Left cardiac atrium (tissue), 2 donors: ENCODE measurements around the gene PACS1. TPM values are rescaled to one million over a fixed set of nuclear protein-coding genes. Genes with fewer than 3 reads are reported as not detected.

Source experiments
- total RNA-seq, 2 donors: library from RNA; stranded (reverse); fragmentation: NEBNext Ultra II Directional; extraction: Animal tissue kit (Norgen Biotek cat#: 25700); gene quantifications; one replicate each; pipeline ENCODE4 v1.2.1, GENCODE V29; 2021
- donor health status: DM: no; HTN: yes; CAD: no; lungs with severe emphysema.
- donor health status: DM: yes; HTN: yes; CAD: no.

PACS1 gene
- total RNA-seq, 2 donors from 2014 or later, result 51.6 to 74.4 TPM

Other genes starting within 250 kb of the PACS1 start
- gene SNX32, start 236.3 kb upstream of the PACS1 start, total RNA-seq, result not detected
- 100 to 1,000 TPM; 439 to 554 TPM for gene CFL1, start 212.1 kb upstream of the PACS1 start, total RNA-seq
- 10 to 100 TPM; 36.1 to 37.6 TPM for gene MUS81, start 209.8 kb upstream of the PACS1 start, total RNA-seq
- 100 to 1,000 TPM in 1 of 2 donors, 10 to 100 TPM in 1; 98.0 to 103 TPM for gene EFEMP2, start 197.5 kb upstream of the PACS1 start, total RNA-seq
- gene CTSW, start 190.4 kb upstream of the PACS1 start, total RNA-seq, result 1 to 10 TPM in 1 of 2 donors, under 1 TPM in 1; 0.99 to 2.7 TPM
- gene FIBP, start 181.8 kb upstream of the PACS1 start, total RNA-seq, result 10 to 100 TPM; 37.8 to 44.3 TPM
- 10 to 100 TPM; 45.8 to 63.5 TPM for gene CCDC85B, start 179.6 kb upstream of the PACS1 start, total RNA-seq
- 10 to 100 TPM in 1 of 2 donors, 1 to 10 TPM in 1; 1.3 to 11.1 TPM for gene FOSL1, start 169.9 kb upstream of the PACS1 start, total RNA-seq
- 10 to 100 TPM; 29.9 to 31.8 TPM for gene C11orf68, start 151.2 kb upstream of the PACS1 start, total RNA-seq
- gene DRAP1, start 150.8 kb upstream of the PACS1 start, total RNA-seq, result 10 to 100 TPM; 80.6 to 86.8 TPM
- gene TSGA10IP, start 124.8 kb upstream of the PACS1 start, total RNA-seq, result not detected
- gene SART1, start 108.5 kb upstream of the PACS1 start, total RNA-seq, result 10 to 100 TPM; 31.2 to 31.6 TPM
- 10 to 100 TPM; 20.7 to 25.1 TPM for gene EIF1AD, start 68.1 kb upstream of the PACS1 start, total RNA-seq
- gene BANF1, start 67.8 kb upstream of the PACS1 start, total RNA-seq, result 100 to 1,000 TPM; 186 to 209 TPM
- gene CST6, start 58.3 kb upstream of the PACS1 start, total RNA-seq, result 1 to 10 TPM in 1 of 2 donors, under 1 TPM in 1; 0.91 to 2.6 TPM
- gene CATSPER1, start 43.8 kb upstream of the PACS1 start, total RNA-seq, result under 1 TPM in 1 of 2 donors, not detected in 1; 0.26 TPM
- 1 to 10 TPM; 7.8 to 9.8 TPM for gene GAL3ST3, start 21.1 kb upstream of the PACS1 start, total RNA-seq
- gene SF3B2, start 17.9 kb upstream of the PACS1 start, total RNA-seq, result 100 to 1,000 TPM in 1 of 2 donors, 10 to 100 TPM in 1; 78.7 to 101 TPM
- gene KLC2, start 187.4 kb downstream of the PACS1 start, total RNA-seq, result 10 to 100 TPM; 25.8 to 32.1 TPM
- gene RAB1B, start 198.4 kb downstream of the PACS1 start, total RNA-seq, result 100 to 1,000 TPM; 114 to 115 TPM
- not detected for gene CNIH2, start 207.9 kb downstream of the PACS1 start, total RNA-seq
- gene YIF1A, start 218.9 kb downstream of the PACS1 start, total RNA-seq, result 10 to 100 TPM; 53.2 to 81.1 TPM
- 1 to 10 TPM in 1 of 2 donors, under 1 TPM in 1; 0.86 to 1.1 TPM for gene TMEM151A, start 221.6 kb downstream of the PACS1 start, total RNA-seq
- 10 to 100 TPM; 43.8 to 54.3 TPM for gene CD248, start 246.8 kb downstream of the PACS1 start, total RNA-seq